NCI-H524 treated with DMSO at 0.1 percent for 48 hours (cell line): ENCODE measurements around the gene RASGEF1C.
"Not testable (repeated sequence)": the region's sequence is repeated elsewhere in the genome, so short reads cannot be mapped to it uniquely, and the experiment has no call there.

ENCODE experiments used
- DNase-seq: peaks from one replicate; lab custom pipeline; 2025; lab: John Stamatoyannopoulos, UW

RASGEF1C gene

DNA sequence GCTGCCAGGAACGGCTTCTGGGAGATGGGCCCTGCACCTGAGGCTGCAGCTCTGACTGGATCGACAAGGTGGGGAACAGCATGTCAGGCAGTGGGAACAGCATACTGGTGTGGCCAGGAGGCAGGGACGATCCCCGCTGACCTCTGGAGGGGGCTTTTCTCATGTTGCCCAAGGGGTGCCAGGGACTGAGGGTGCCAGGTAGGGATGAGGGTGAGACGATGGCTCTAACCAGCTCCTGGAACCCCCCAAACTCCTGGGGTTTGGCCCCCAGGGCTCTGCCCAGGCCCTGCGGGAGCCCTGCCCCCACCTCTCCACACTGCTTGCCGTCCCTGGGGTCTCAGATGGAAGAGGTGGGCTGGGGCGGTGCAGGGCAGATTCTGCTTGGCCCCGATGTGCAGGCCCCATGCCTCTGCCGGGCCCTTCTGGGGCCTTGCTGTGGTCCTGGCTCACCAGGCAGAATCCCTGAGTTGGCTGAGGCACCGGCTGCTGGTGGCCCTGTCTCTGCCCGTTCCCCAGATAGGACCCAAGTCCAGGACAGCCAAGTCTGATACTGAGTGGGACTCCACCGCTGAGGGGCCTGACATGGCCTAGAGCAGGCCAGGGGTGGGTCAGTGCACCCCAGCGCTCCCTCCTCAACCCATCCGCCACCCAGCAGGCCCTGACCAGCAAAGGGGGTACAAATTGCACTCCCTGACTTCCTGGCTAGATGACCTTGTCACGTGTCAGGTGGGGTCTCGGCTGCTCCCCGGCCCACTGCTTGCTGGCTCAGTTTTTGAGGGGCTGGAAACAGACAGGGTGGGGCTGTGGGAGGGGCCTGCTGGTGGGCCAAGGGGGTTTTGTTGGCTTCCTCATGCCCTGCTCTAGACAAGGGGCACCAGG, 109.0 kb downstream of the RASGEF1C start:
- DNase-seq = no peak

DNA sequence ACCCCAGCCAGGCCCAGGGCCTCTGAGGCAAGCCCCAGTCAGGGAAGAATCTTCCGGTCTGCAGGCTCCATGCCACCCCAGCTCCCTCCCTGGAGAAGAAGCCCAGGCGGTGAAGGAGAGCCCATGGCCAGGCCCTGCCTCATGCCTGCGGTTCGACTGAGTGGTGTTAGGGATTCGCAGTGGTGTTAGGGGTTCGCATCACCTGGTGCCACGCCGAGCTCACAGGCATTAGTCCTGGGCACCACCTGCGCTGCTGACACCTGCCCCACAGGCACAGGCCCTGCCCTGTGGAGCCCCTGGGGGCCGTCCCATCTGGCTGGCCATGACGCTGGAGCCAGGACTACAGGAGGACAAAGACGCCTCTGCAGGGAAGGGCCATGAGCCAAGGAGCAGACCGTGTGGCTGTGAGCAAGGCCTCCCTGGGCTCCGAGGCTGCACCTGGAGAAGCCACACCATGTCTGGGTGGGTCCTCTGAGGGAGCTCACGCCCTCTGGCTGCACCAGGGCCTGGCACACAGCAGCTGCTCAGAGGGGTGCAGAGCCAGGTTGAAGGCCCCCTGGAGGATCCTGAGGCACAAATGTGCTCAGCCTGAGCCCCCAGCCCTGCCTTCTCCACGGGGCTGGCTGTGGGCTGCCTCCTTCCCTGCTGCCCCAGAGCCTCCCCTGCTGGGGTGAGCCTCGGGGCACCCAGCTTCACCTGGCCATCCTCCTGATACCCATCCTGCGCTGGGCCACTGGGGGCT, 109.8 kb downstream of the RASGEF1C start:
- no peak for DNase-seq

- DNase-seq = no peak
Measured at GRCh38 chr5:180098526-180098925, 110.5 kb downstream of the RASGEF1C start.

- no peak for DNase-seq
Measured at GRCh38 chr5:180097926-180098325, 111.1 kb downstream of the RASGEF1C start.

- no peak for DNase-seq
Measured at GRCh38 chr5:180097163-180097894, 111.7 kb downstream of the RASGEF1C start.

GRCh38 chr5:180096616-180097015, 112.4 kb downstream of the RASGEF1C start:
- DNase-seq = no peak

DNA sequence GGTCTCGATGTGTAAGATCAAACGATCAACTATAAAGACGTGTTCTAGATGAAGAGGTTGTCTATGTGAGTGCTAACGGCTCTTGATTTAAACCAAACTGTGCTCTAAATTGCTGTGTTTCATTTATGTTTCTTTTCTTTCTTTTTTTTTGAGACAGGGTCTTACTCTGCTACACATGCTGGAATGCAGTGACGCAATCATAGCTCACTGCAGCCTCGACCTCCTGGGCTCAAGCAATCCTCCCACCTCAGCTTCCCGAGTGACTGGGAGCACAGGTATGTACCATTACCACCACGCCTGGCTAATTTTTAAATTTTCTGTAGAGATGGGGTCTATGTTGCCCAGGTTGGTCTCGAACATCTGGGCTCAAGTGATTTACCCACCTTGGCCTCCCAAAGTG, 113.5 kb downstream of the RASGEF1C start:
- DNase-seq = no peak

GRCh38 chr5:180093651-180094382, 115.2 kb downstream of the RASGEF1C start:
- peak; percentile 13 for DNase-seq

DNA sequence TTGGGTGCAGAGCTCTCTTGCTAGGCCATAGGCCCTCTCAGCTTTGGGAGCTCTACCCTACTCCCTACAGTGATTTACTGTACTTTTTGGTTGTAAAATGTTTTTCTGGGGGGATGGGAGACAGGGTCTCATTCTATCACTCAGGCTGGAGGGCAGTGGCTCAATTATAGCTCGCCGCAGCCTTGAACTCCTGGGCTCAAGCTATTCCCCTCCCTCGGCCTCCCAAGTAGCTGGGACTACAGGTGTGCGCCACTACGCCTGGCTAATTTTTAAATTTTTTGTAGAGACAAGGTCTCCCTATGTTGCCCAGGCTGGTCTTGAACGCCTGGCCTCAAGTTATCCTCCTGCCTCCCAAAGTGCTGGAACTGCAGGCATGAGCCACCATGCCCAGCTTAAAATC, 115.8 kb downstream of the RASGEF1C start:
- DNase-seq = no peak

DNA sequence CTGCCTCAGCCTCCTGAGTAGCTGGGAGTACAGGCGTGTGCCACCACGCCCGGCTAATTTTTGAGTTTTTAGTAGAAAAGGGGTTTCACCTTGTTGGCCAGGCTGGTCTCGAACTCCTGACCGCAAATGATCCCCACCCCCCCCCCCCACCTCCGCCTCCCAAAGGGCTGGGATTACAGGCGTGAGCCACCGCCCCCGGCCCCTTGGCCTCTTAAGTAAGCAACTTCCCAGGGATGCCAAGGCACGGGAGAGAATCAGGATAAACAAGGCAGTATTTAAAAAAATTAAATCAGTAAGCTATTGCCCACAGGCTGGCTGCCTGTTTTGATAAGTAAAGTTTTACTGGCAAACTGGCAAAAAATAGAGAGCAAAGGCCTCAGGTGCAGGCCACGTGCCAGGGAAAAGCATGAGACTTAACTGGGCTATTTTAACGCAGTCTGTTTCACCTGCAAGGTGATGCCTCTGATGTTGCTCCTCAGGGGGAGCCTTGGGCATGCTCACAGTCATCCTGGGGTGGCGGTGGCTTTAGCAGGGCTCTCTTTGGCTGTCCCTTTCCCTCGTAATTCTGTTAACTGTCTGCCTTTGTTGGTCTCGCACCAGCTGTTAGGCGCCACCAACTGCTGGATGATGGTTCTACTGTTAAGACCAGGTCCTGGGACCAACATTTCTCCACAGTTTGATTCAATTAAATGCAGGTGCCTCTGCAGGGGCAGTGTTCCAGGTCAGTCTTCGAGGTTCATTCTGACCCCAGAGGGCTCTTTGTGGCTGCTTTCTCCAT, 118.1 kb downstream of the RASGEF1C start:
- peak; percentile 19 for DNase-seq

- DNase-seq = no peak
Measured at GRCh38 chr5:180090098-180090768, 118.8 kb downstream of the RASGEF1C start.

DNA sequence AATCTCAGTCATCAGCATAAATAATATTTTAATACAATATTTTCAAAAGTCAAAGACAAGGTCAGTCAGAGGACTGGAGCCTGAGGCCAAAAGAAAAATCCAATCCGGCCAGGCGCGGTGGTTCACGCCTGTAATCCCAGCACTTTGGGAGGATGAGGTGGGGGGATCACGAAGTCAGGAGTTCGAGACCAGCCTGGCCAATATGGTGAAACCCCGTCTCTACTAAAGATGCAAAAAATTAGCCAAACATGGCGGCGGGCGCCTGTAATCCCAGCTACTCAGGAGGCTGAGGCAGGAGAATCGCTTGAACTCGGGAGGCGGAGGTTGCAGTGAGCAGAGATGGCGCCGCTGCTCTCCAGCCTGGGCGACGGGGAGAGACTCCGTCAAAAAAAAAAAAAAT, 119.4 kb downstream of the RASGEF1C start:
- not testable (repeated sequence) for DNase-seq

GRCh38 chr5:180088561-180088960, 120.5 kb downstream of the RASGEF1C start:
- no peak for DNase-seq

DNA sequence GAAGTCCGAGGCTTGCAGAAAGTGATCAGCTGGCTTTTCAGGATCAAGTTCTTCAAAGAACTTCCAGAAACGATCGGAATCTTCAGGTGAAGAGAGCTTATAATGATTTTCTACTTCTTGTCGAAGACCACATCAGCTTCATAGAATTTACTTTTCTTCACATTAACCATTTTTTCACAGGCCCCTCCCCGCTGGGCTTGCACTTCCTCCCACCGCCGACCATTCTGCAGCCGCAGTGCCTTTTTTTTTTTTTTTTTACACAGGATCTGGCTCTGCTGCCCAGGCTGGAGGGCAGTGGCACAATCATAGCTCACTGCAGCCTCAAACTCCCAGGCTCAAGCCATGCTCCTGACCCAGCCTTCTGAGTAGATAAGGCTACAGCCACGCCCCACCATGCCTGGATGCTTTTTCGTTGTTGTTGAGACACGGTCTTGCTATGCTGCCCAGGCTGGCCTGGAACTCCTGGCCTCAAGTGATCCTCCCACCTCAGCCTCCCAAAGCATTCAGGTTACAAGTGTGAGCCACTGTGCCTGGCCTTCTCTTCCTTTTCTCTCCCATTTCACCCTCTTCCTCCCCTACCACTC, 122.1 kb downstream of the RASGEF1C start:
- DNase-seq = no peak

DNA sequence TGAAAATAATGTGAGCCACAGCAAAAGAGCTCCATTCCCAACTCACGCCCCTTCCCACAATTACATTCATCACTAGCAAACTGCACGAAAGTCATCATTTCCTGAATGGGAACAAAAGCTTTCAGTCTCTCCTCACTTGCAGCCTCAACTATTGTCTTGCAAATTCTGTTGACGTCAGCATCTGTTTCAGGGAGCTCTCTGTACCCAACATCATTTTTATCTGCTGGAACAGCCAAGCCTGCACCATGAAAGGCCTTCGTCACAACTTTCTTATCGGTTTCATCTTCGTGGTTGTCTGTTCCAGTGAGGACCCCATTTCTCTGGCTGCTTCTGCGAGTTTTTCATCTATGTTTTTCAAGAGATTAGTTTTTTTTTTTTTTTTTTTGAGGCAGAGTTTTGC, 123.2 kb downstream of the RASGEF1C start:
- DNase-seq = no peak

DNA sequence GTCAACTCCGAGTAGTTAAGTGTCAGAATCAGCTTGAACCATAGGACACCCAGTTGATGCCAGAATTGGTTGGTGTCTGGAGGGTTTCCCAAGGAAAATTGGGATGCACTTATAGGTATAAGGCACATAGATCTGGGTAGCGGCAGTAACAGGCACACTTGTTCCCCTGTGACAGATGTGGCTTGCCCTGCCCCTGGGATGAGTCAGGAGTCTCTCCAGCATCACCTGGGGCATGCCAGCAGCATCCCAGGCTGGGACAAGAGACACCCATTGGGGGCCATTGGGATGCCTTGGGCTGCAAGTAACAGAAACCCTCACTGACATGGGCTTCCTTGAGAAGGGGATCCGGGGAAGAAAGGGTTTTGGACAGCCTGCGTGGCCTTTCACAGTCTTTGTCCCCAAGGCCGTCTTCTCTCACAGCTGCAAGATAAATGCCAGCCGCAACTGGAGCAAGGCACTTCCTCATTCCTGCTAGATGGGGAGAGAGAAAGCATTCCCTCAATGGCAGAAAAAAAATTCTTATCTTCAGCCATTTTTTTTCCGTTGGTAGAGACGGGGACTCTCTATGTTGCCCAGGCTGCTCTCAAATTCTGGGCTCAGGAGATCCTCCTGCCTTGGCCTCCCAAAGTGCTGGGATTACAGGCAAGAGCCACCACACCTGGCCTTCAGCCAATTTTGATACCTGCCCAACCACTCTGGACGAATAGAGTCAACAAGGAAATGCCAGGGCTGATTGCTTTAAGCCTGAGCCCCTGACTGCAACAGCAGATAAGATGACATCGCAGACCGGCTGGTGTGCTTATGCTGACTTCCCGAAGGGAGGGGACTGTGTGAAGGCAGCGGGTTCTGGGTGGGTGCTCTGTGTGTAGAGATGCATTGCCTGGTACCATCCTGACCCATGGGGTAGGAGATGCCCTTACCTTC, 124.1 kb downstream of the RASGEF1C start:
- DNase-seq = no peak

GRCh38 chr5:180083529-180084060, 125.4 kb downstream of the RASGEF1C start:
- DNase-seq = no peak

DNA sequence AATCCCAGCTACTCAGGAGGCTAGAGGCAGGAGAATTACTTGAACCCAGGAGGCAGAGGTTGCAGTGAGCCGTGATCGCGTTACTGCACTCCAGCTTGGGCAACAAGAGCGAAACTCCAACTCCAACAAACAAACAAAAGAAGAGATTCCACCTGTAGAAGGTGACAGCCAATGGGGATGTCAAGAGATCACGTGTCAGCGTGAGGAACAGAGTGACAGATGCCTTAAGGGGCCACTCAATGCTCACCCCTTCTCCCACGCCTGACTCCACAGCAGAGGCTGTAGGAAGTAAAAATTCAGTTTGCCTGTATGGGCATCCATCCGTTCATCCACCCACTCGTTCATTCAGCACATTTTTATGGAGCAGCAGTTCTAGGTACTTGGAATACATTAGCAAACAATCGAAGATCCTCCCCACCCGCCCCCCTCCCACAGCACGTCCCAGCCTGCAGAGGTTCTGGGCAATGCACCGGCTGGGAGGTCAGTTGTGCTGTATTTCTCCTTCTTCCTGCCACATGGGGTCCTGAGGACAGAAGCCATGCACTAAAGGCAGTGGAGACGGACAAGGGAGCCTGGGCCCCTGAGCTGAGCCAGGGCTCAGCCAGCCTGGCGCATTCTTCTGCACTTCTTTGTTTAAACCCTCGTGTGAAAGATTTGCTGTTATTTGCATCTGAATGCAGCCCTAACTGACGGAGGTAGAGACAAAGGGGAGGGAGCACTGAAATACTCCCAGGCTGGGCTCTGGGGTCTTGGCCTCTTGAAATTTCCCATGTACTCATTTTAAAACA, 126.2 kb downstream of the RASGEF1C start:
- no peak for DNase-seq
